ENCODE data around the gene PLA2G2F. TPM values are rescaled to one million over a fixed set of nuclear protein-coding genes. Genes with fewer than 3 reads are reported as not detected.
A peak's percentile ranks its signal among the peaks of the same experiment; 100 is the strongest.

Gene PLA2G2F
- total RNA-seq, 4 donors from 2014 or later = not detected

DNA sequence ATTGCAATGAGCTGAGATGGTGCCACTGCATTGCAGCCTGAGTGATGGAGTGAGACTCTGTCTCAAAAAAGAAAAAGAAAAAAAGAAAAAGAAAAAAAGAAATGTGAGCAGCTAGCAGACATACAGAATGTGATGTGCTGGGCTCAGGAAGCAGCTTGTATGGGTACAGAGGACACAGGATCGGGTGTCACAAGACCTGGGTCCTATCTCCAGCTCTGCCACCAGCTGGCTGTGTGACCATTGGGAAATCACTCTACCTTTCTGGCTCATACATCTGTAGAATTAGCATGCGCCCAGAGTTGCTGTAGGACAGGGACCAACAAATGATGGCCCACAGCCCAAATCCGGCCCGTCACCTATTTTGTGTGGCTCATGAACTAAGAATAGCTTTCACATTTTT lies 50.5 kb downstream of the PLA2G2F start:
- Histone ChIP-seq H3K27me3 (peaks cover 0 to 8% (median 0%) of the 10 kb centered on the region in 4 donors), H3K4me1 (peaks cover 25 to 99% (median 97%) of the 10 kb centered on the region in 4 donors), H3K27ac (replicated peaks in 1 of 4) (peak overlapping the region in 3 of 4 donors; percentile 86 to 93 (median 88)), H3K4me3 (no peak overlapping the region), H3K9me3 (no peaks in the 10 kb centered on the region), H3K36me3 (peaks cover 0 to 12% (median 5%) of the 10 kb centered on the region in 4 donors)
- no peak for TF ChIP-seq POLR2A (IDR thresholded peaks at IDR 0.05; ENCODE audit: low read depth)
- no peak for TF ChIP-seq POLR2AphosphoS5 (IDR thresholded peaks at IDR 0.05)
- TF ChIP-seq EP300 (IDR thresholded peaks at IDR 0.05) = no peak
- TF ChIP-seq, protein P1, sequence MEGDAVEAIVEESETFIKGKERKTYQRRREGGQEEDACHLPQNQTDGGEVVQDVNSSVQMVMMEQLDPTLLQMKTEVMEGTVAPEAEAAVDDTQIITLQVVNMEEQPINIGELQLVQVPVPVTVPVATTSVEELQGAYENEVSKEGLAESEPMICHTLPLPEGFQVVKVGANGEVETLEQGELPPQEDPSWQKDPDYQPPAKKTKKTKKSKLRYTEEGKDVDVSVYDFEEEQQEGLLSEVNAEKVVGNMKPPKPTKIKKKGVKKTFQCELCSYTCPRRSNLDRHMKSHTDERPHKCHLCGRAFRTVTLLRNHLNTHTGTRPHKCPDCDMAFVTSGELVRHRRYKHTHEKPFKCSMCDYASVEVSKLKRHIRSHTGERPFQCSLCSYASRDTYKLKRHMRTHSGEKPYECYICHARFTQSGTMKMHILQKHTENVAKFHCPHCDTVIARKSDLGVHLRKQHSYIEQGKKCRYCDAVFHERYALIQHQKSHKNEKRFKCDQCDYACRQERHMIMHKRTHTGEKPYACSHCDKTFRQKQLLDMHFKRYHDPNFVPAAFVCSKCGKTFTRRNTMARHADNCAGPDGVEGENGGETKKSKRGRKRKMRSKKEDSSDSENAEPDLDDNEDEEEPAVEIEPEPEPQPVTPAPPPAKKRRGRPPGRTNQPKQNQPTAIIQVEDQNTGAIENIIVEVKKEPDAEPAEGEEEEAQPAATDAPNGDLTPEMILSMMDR (IDR thresholded peaks at IDR 0.05) = no peak
- 89% methylated on average over 4 of the region's 4 CpGs for WGBS
- DNase-seq (ENCODE audit: extremely low spot score) = no peak
- intact Hi-C loops (cut with DNase I) = no loop called here

DNA sequence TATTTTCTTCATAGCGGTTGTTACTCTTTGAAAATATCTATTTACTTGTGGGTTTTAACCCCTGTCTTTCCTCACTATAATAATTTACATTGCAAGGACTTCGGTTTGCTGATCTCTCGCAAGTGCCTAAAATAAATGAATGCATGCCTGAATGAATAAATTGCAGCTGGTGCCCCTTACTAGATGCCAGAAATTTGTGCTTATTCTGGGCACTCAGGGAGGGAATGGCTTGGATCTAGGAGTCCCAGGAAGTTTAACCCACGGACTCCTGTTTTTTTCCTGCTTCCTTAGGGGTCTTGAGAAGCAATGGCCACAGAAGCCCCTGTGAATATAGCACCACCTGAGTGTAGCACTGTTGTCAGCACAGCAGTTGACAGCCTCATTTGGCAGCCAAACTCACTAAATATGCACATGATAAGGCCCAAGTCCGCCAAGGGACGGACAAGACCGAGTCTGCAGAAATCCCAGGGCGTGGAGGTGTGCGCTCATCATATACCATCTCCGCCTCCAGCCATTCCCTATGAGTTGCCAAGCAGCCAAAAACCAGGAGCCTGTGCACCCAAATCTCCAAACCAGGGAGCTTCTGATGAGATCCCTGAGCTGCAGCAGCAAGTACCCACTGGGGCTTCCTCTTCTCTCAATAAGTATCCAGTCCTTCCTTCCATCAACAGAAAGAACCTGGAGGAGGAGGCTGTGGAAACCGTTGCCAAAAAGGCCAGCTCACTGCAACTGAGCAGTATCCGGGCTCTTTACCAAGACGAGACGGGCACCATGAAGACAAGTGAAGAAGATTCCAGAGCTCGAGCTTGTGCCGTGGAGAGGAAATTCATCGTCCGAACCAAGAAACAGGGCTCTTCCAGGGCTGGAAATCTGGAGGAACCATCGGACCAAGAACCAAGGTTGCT lies 51.4 kb downstream of the PLA2G2F start:
- H3K9me3 ChIP-seq = no peaks in the 10 kb centered on the region
- intact Hi-C loops (cut with DNase I) = no loop called here
- H3K36me3 ChIP-seq = peaks cover 0 to 12% (median 5%) of the 10 kb centered on the region in 4 donors
- H3K27ac ChIP-seq (replicated peaks in 1 of 4) = peak overlapping the region in 1 of 4 donors; percentile 70
- no peak overlapping the region for H3K4me3 ChIP-seq
- 87% methylated on average over 18 of the region's 19 CpGs for WGBS
- DNase-seq (ENCODE audit: extremely low spot score) = no peak
- TF ChIP-seq POLR2A (IDR thresholded peaks at IDR 0.05; ENCODE audit: low read depth) (no peak), EP300 (IDR thresholded peaks at IDR 0.05) (no peak), POLR2AphosphoS5 (IDR thresholded peaks at IDR 0.05) (no peak)
- TF ChIP-seq, protein P1 (IDR thresholded peaks at IDR 0.05) = no peak
- H3K27me3 ChIP-seq = peaks cover 0 to 7% (median 0%) of the 10 kb centered on the region in 4 donors
- peaks cover 28 to 99% (median 97%) of the 10 kb centered on the region in 4 donors for H3K4me1 ChIP-seq

DNA sequence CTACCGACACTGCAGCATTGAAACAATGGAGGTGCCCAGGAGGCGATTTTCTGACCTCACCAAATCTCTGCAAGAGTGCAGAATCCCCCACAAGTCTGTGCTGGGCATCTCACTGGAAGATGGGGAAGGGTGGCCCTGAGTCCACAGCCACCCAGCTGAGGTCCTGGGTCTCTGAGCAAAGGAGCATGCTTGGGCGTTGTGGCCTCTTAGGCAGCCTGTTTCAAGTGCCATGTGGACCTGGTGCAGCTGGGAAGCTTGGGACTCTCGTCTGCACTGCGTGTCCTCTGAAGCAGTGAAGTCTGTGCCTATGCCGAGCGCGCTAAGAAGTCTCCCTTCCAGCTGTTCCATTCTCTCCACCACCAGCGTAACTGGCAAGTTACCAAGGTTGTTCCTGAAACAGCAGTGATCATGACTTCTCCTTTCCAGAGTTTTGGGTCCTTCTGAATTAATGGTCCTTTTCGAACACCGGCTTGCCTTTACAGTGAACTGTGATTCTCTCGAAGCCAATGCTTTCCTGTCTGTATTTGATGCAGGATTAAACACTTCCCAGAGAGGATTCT lies 52.2 kb downstream of the PLA2G2F start:
- no peak for TF ChIP-seq POLR2A (IDR thresholded peaks at IDR 0.05; ENCODE audit: low read depth)
- no peak for TF ChIP-seq EP300 (IDR thresholded peaks at IDR 0.05)
- no peak for TF ChIP-seq POLR2AphosphoS5 (IDR thresholded peaks at IDR 0.05)
- TF ChIP-seq, protein P1 (IDR thresholded peaks at IDR 0.05) = no peak
- no peak for DNase-seq (ENCODE audit: extremely low spot score)
- H3K36me3 ChIP-seq = peaks cover 0 to 12% (median 5%) of the 10 kb centered on the region in 4 donors
- 88% methylated on average over 12 of the region's 12 CpGs for WGBS
- H3K27me3 ChIP-seq = no peaks in the 10 kb centered on the region
- H3K9me3 ChIP-seq = no peaks in the 10 kb centered on the region
- peak overlapping the region in 3 of 4 donors; percentile 58 to 71 (median 70) for H3K27ac ChIP-seq (replicated peaks in 1 of 4)
- intact Hi-C loops (cut with DNase I) = no loop called here
- H3K4me1 ChIP-seq = peaks cover 24 to 92% (median 89%) of the 10 kb centered on the region in 4 donors
- H3K4me3 ChIP-seq = no peak overlapping the region

DNA sequence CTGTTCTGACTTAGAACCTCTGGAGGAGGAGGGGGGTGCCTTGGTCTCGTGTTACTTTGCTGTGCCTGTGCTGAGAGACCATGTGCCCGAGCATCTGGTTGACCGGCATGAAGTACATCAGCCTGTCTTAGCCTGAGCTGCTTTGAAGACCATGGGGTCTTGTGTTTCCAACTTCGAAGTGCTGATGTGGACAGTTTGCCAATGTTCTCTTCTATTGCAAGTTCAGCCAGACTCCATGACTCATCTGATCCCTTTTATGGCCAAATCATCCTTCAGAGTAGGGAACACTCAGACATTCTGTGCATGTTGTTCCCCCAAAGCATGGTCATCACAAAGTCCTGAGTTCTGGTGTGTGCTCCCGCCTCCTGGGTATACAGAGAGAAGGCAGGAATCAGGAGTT lies 53.2 kb downstream of the PLA2G2F start:
- H3K36me3 ChIP-seq = peaks cover 0 to 12% (median 5%) of the 10 kb centered on the region in 4 donors
- 64% methylated on average over 5 of the region's 5 CpGs for WGBS
- H3K4me1 ChIP-seq = peaks cover 19 to 82% (median 79%) of the 10 kb centered on the region in 4 donors
- TF ChIP-seq POLR2AphosphoS5 (IDR thresholded peaks at IDR 0.05) (peak; percentile 53 to 86), EP300 (IDR thresholded peaks at IDR 0.05) (peak; percentile 36)
- TF ChIP-seq, protein P1 (IDR thresholded peaks at IDR 0.05) = no peak
- no peaks in the 10 kb centered on the region for H3K9me3 ChIP-seq
- no peak for DNase-seq (ENCODE audit: extremely low spot score)
- intact Hi-C loops (cut with DNase I) = no loop called here
- H3K4me3 ChIP-seq = no peak overlapping the region
- H3K27ac ChIP-seq (replicated peaks in 1 of 4) = peak overlapping the region in 3 of 4 donors; percentile 58 to 71 (median 70)
- H3K27me3 ChIP-seq = no peaks in the 10 kb centered on the region
